HEK293 (cell line): Measurements from ENCODE around the gene NPTX1.

Experiments used
- CTCF ChIA-PET: fragments of 350-600 bp; formaldehyde crosslinking; extraction: SDS; loops from one replicate; lab custom pipeline; 2021; ENCODE audit warnings: antibody characterized with exemption; lab: Yijun Ruan, JAX
- POLR2A ChIA-PET: fragments of 300-600 bp; formaldehyde crosslinking; extraction: SDS; loops from one replicate; lab custom pipeline; 2020; ENCODE audit warnings: antibody characterized with exemption, inconsistent platforms; lab: Yijun Ruan, JAX
- H3K27ac ChIP-seq: fragments of 200-500 bp; sonication (Bioruptor generic); 2 replicates; pipeline ENCODE4 v1.5.1; 2014; ENCODE audit warnings: low read depth, low read length, control low read depth, inconsistent platforms; ENCODE audit errors: extremely low read depth
- H3K36me3 ChIP-seq, 2 experiments: fragments of 200-500 bp in 1 of 2; sonication (Bioruptor generic) in 1 of 2; 1 replicate in 1 of 2; 2 replicates in 1 of 2; pipeline ENCODE4 v1.5.1; 2014 to 2017; ENCODE audit warnings: inconsistent platforms in 2 of 2, low read length in 2 of 2; ENCODE audit not compliant: control insufficient read depth in 2 of 2, insufficient read depth in 1 of 2
- H3K4me1 ChIP-seq: fragments of 200-500 bp; sonication (Bioruptor generic); 2 replicates; pipeline ENCODE4 v1.5.1; 2014; ENCODE audit warnings: mild to moderate bottlenecking, low read length, inconsistent platforms; ENCODE audit not compliant: control insufficient read depth, insufficient read depth
- H3K4me3 ChIP-seq: 2 replicates; pipeline ENCODE4 v1.5.1; 2011; ENCODE audit warnings: low read depth, mild to moderate bottlenecking, control low read depth, low read length, moderate library complexity
- H3K9me3 ChIP-seq: fragments of 200-500 bp; sonication (Bioruptor generic); 2 replicates; pipeline ENCODE4 v1.5.1; 2014; ENCODE audit warnings: low read depth, low read length, inconsistent platforms; ENCODE audit not compliant: control insufficient read depth, insufficient read depth
- KLF1 ChIP-seq: fragments of 450-650 bp; formaldehyde crosslinking; IDR thresholded peaks from 2 replicates; pipeline ENCODE4 v1.5.1; 2016; ENCODE audit warnings: missing biosample characterization, missing genetic modification characterization
- KLF16 ChIP-seq: fragments of 450-650 bp; formaldehyde crosslinking; IDR thresholded peaks from 2 replicates; pipeline ENCODE4 v1.5.1; 2017; ENCODE audit warnings: missing biosample characterization, missing genetic modification characterization
- KLF9 ChIP-seq: fragments of 450-650 bp; formaldehyde crosslinking; IDR thresholded peaks from 2 replicates; pipeline ENCODE4 v1.5.1; 2016; ENCODE audit warnings: missing biosample characterization, missing genetic modification characterization, low read depth
- PBX3 ChIP-seq: sonication (generic); formaldehyde crosslinking; IDR thresholded peaks from 2 replicates; pipeline ENCODE4 v1.8.1; 2022; ENCODE audit warnings: mild to moderate bottlenecking, moderate library complexity, missing genetic modification reagents
- SP7 ChIP-seq: fragments of 450-650 bp; formaldehyde crosslinking; IDR thresholded peaks from 2 replicates; pipeline ENCODE4 v1.5.1; 2016; ENCODE audit warnings: missing biosample characterization, missing genetic modification characterization
- ZBTB26 ChIP-seq: fragments of 450-650 bp; formaldehyde crosslinking; optimal IDR thresholded peaks from 2 replicates; pipeline ENCODE3; 2016; ENCODE audit warnings: missing biosample characterization, mild to moderate bottlenecking, missing genetic modification characterization
- ZBTB48 ChIP-seq: fragments of 450-650 bp; formaldehyde crosslinking; IDR thresholded peaks from 2 replicates; pipeline ENCODE4 v1.5.1; 2016; ENCODE audit warnings: missing biosample characterization, missing genetic modification characterization
- ZBTB8A ChIP-seq: fragments of 450-650 bp; formaldehyde crosslinking; IDR thresholded peaks from 2 replicates; pipeline ENCODE4 v1.5.1; 2016; ENCODE audit warnings: missing biosample characterization, missing genetic modification characterization
- ZEB2 ChIP-seq: fragments of 450-650 bp; formaldehyde crosslinking; IDR thresholded peaks from 2 replicates; pipeline ENCODE4 v1.5.1; 2016; ENCODE audit warnings: missing biosample characterization, missing genetic modification characterization
- ZNF155 ChIP-seq: fragments of 450-650 bp; formaldehyde crosslinking; IDR thresholded peaks from 2 replicates; pipeline ENCODE4 v1.5.1; 2016; ENCODE audit warnings: missing biosample characterization, missing genetic modification characterization
- ZNF157 ChIP-seq: fragments of 450-650 bp; formaldehyde crosslinking; IDR thresholded peaks from 2 replicates; pipeline ENCODE4 v1.5.1; 2016; ENCODE audit warnings: missing biosample characterization, missing genetic modification characterization
- ZNF211 ChIP-seq: fragments of 450-650 bp; formaldehyde crosslinking; IDR thresholded peaks from 2 replicates; pipeline ENCODE4 v1.5.1; 2016; ENCODE audit warnings: low read depth, missing biosample characterization, missing genetic modification characterization
- ZNF221 ChIP-seq: fragments of 450-650 bp; formaldehyde crosslinking; IDR thresholded peaks from 2 replicates; pipeline ENCODE4 v1.5.1; 2017; ENCODE audit warnings: missing biosample characterization, missing genetic modification characterization, borderline replicate concordance
- ZNF324 ChIP-seq: fragments of 450-650 bp; formaldehyde crosslinking; IDR thresholded peaks from 2 replicates; pipeline ENCODE4 v1.5.1; 2016; ENCODE audit warnings: missing biosample characterization, missing genetic modification characterization
- ZNF416 ChIP-seq: fragments of 450-650 bp; formaldehyde crosslinking; IDR thresholded peaks from 2 replicates; pipeline ENCODE4 v1.5.1; 2016; ENCODE audit warnings: missing biosample characterization, missing genetic modification characterization
- ZNF426 ChIP-seq: fragments of 450-650 bp; formaldehyde crosslinking; IDR thresholded peaks from 2 replicates; pipeline ENCODE4 v1.5.1; 2017; ENCODE audit warnings: missing biosample characterization, missing genetic modification characterization, mild to moderate bottlenecking, inconsistent platforms, moderate library complexity
- ZNF488 ChIP-seq: fragments of 450-650 bp; formaldehyde crosslinking; IDR thresholded peaks from 2 replicates; pipeline ENCODE4 v1.5.1; 2016; ENCODE audit warnings: missing biosample characterization, missing genetic modification characterization
- ZNF513 ChIP-seq: fragments of 450-650 bp; IDR thresholded peaks from 2 replicates; pipeline ENCODE4 v1.5.1; 2018; ENCODE audit warnings: missing biosample characterization, missing genetic modification characterization
- ZNF521 ChIP-seq: fragments of 450-650 bp; formaldehyde crosslinking; IDR thresholded peaks from 2 replicates; pipeline ENCODE4 v1.5.1; 2017; ENCODE audit warnings: missing biosample characterization, mild to moderate bottlenecking, missing genetic modification characterization
- ZNF600 ChIP-seq: fragments of 450-650 bp; formaldehyde crosslinking; IDR thresholded peaks from 2 replicates; pipeline ENCODE4 v1.5.1; 2016; ENCODE audit warnings: missing biosample characterization, missing genetic modification characterization
- ZNF626 ChIP-seq: fragments of 450-650 bp; sonication (Bioruptor Pico); formaldehyde crosslinking; IDR thresholded peaks from 2 replicates; pipeline ENCODE4 v1.5.1; 2018; ENCODE audit warnings: missing biosample characterization, missing genetic modification characterization, inconsistent platforms
- ZXDB ChIP-seq: fragments of 450-650 bp; formaldehyde crosslinking; IDR thresholded peaks from 2 replicates; pipeline ENCODE4 v1.5.1; 2016; ENCODE audit warnings: missing biosample characterization, missing genetic modification characterization
- TF ChIP-seq, protein P1 (sequence below): fragments of 450-650 bp; formaldehyde crosslinking; IDR thresholded peaks from 2 replicates; pipeline ENCODE4 v1.5.1; 2016; ENCODE audit warnings: missing biosample characterization, missing genetic modification characterization, borderline replicate concordance
- TF ChIP-seq, protein P2 (sequence below): fragments of 450-650 bp; formaldehyde crosslinking; IDR thresholded peaks from 2 replicates; pipeline ENCODE4 v1.5.1; 2017; ENCODE audit warnings: missing biosample characterization, mild to moderate bottlenecking, missing genetic modification characterization, moderate library complexity

The NPTX1 gene

GRCh38 chr17:80498242-80498919 is 22.0 kb upstream of the NPTX1 start (continued):
- TF ChIP-seq ZNF600 (tag by site-specific recombination): peak; percentile 82
- no peak for TF ChIP-seq ZBTB48 (tag by site-specific recombination)
- TF ChIP-seq ZXDB (tag by site-specific recombination): no peak

DNA sequence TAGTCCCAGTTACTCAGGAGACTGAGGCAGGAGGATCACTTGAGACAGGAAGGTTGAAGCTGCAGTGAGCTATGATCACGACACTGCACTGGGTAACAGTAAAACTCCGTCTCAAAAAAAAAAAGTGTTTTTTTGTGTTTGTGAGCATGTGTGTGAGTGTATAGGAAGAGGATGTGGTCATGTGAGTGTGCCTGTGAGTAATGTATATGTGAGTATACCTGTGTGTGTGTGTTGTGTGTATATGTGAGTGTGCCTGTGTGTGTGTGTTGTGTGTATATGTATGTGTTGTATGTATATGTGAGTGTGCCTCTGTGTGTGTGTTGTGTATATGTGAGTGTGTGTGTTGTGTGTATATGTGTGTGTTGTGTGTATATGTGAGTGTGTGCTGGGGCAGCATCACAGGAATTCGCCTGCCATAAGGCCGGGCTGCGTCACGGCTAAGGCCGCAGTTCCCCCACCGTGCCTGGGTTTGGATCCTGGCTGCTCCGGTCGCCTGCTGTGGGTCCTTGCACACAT is 21.4 kb upstream of the NPTX1 start:
- Histone ChIP-seq H3K36me3 (no peaks in the 10 kb centered on the region), H3K27ac (no peak overlapping the region), H3K9me3 (no peaks in the 10 kb centered on the region), H3K4me1 (no peaks in the 10 kb centered on the region), H3K4me3 (no peak overlapping the region)
- ChIA-PET POLR2A (interaction anchor here (0.6 kb wide), 1 partner anchor 22 kb away, joined by 3 read pairs; no protein-coding TSS in a partner anchor), CTCF (no interaction called here)
- no peak for TF ChIP-seq ZNF221 (tag by site-specific recombination)
- TF ChIP-seq ZNF416 (tag by site-specific recombination): no peak
- TF ChIP-seq ZNF324 (tag by site-specific recombination): no peak
- TF ChIP-seq ZNF155 (tag by site-specific recombination): no peak
- TF ChIP-seq KLF16 (tag by site-specific recombination): no peak
- TF ChIP-seq ZNF211: no peak
- TF ChIP-seq PBX3 (CRISPR knock-in tag): no peak
- TF ChIP-seq, protein P1, sequence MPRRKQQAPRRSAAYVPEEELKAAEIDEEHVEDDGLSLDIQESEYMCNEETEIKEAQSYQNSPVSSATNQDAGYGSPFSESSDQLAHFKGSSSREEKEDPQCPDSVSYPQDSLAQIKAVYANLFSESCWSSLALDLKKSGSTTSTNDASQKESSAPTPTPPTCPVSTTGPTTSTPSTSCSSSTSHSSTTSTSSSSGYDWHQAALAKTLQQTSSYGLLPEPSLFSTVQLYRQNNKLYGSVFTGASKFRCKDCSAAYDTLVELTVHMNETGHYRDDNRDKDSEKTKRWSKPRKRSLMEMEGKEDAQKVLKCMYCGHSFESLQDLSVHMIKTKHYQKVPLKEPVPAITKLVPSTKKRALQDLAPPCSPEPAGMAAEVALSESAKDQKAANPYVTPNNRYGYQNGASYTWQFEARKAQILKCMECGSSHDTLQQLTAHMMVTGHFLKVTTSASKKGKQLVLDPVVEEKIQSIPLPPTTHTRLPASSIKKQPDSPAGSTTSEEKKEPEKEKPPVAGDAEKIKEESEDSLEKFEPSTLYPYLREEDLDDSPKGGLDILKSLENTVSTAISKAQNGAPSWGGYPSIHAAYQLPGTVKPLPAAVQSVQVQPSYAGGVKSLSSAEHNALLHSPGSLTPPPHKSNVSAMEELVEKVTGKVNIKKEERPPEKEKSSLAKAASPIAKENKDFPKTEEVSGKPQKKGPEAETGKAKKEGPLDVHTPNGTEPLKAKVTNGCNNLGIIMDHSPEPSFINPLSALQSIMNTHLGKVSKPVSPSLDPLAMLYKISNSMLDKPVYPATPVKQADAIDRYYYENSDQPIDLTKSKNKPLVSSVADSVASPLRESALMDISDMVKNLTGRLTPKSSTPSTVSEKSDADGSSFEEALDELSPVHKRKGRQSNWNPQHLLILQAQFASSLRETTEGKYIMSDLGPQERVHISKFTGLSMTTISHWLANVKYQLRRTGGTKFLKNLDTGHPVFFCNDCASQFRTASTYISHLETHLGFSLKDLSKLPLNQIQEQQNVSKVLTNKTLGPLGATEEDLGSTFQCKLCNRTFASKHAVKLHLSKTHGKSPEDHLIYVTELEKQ: no peak
- no peak for TF ChIP-seq ZNF626 (tag by site-specific recombination)
- TF ChIP-seq ZNF521: no peak
- TF ChIP-seq ZNF157: no peak
- TF ChIP-seq KLF1 (tag by site-specific recombination): no peak

- CTCF ChIA-PET: interaction anchor here (0.6 kb wide), 1 partner anchor 21 kb away, joined by 3 read pairs; no protein-coding TSS in a partner anchor
- Histone ChIP-seq H3K4me1 (no peaks in the 10 kb centered on the region), H3K36me3 (no peaks in the 10 kb centered on the region), H3K27ac (no peak overlapping the region), H3K9me3 (no peaks in the 10 kb centered on the region), H3K4me3 (no peak overlapping the region)
- POLR2A ChIA-PET: no interaction called here
- TF ChIP-seq ZBTB26 (tag by site-specific recombination) (no peak), SP7 (tag by site-specific recombination) (0 out of 2 replicates have a peak, but pooled peaks have one; percentile 21), ZEB2 (tag by site-specific recombination) (no peak), ZBTB8A (tag by site-specific recombination) (0 out of 2 replicates have a peak, but pooled peaks have one; percentile 25), ZNF426 (tag by site-specific recombination) (no peak), KLF1 (tag by site-specific recombination) (peak; percentile 57), KLF9 (tag by site-specific recombination) (peak; percentile 52; the same call in 1 of the 2 replicates), ZNF513 (tag by site-specific recombination) (no peak), ZNF488 (tag by site-specific recombination) (no peak)
- TF ChIP-seq, protein P2, sequence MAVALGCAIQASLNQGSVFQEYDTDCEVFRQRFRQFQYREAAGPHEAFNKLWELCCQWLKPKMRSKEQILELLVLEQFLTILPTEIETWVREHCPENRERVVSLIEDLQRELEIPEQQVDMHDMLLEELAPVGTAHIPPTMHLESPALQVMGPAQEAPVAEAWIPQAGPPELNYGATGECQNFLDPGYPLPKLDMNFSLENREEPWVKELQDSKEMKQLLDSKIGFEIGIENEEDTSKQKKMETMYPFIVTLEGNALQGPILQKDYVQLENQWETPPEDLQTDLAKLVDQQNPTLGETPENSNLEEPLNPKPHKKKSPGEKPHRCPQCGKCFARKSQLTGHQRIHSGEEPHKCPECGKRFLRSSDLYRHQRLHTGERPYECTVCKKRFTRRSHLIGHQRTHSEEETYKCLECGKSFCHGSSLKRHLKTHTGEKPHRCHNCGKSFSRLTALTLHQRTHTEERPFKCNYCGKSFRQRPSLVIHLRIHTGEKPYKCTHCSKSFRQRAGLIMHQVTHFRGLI (tag by site-specific recombination): no peak
Observed at GRCh38 chr17:80494547-80494946, 18.1 kb upstream of the NPTX1 start.
